HepG2 (cell line): ENCODE data around the gene SFTPB. TPM values are rescaled to one million over a fixed set of nuclear protein-coding genes. Genes with fewer than 3 reads are reported as not detected.
"Not testable (repeated sequence)": the region's sequence is repeated elsewhere in the genome, so short reads cannot be mapped to it uniquely, and the experiment has no call there.

Experiments used
- ATAC-seq: fragments of 200-7000 bp; cut with Tn5 transposase; 3 replicates; pipeline ENCODE4 v1.9.1; 2020; ENCODE audit warnings: mild to moderate bottlenecking, moderate library complexity
- BruUV-seq: library from RNA; stranded (reverse); fragments of 400-500 nt; replicated peaks from 2 replicates; lab custom pipeline; 2021; lab: Mats Ljungman, UMichigan
- CTCF ChIA-PET: fragments of 300-600 bp; formaldehyde crosslinking; extraction: SDS; loops from one replicate; lab custom pipeline; 2021; ENCODE audit warnings: low total read pairs, inconsistent platforms, low intra/inter-chr PET ratio; lab: Yijun Ruan, JAX
- POLR2A ChIA-PET: fragments of 350-600 bp; sonication (Branson Sonifier 250); formaldehyde crosslinking; loops from one replicate; lab custom pipeline; 2020; ENCODE audit warnings: antibody characterized with exemption, inconsistent platforms; lab: Yijun Ruan, JAX
- DNase-seq: peaks from one replicate; pipeline ENCODE4 v3.0.0-alpha.2; 2015; ENCODE audit warnings: low spot score
- FAIRE-seq: peaks from 3 replicates; lab custom pipeline; 2011; peaks lifted over from hg19 to GRCh38; lab: Jason Lieb, UNC
- H2AFZ ChIP-seq: one replicate; pipeline ENCODE4 v1.6.1; 2011; ENCODE audit warnings: low read length, inconsistent platforms
- H3K27ac ChIP-seq: fragments of 300-600 bp; 3 replicates; pipeline ENCODE4 v1.8.0; 2011; ENCODE audit warnings: mixed run types, mild to moderate bottlenecking, mixed read lengths, low read length, inconsistent platforms; ENCODE audit not compliant: insufficient read depth; ENCODE audit errors: extremely low read length
- H3K27me3 ChIP-seq, 2 experiments: fragments of 200-600 bp in 1 of 2; 2 replicates in 1 of 2; 3 replicates in 1 of 2; pipeline versions ENCODE4 v1.6.0 to v1.8.0; 2011; ENCODE audit warnings: low read length in 2 of 2, mild to moderate bottlenecking in 2 of 2, moderate library complexity in 2 of 2, inconsistent platforms in 1 of 2; ENCODE audit not compliant: insufficient read depth in 2 of 2, control insufficient read depth in 1 of 2
- H3K36me3 ChIP-seq, 2 experiments: fragments of 200-600 bp in 1 of 2; replicated peaks in 1 of 2; 2 replicates in 1 of 2; 3 replicates in 1 of 2; pipeline versions ENCODE4 v1.5.1 to v1.8.0; 2011; ENCODE audit warnings: low read length in 2 of 2, inconsistent platforms in 1 of 2; ENCODE audit not compliant: insufficient read depth in 2 of 2, control insufficient read depth in 1 of 2
- H3K4me1 ChIP-seq: 2 replicates; pipeline ENCODE4 v1.5.1; 2012; ENCODE audit warnings: low read length, inconsistent platforms; ENCODE audit not compliant: insufficient read depth
- H3K4me2 ChIP-seq: 2 replicates; pipeline ENCODE4 v1.6.0; 2011; ENCODE audit warnings: low read depth, low read length, inconsistent platforms
- H3K4me3 ChIP-seq, 3 experiments: fragments of 200-600 bp in 1 of 3; sonication (generic), shearing (Covaris generic) in 1 of 3; replicated peaks in 1 of 3; 2 replicates each; pipeline ENCODE4 v1.5.1; 2011 to 2016; ENCODE audit warnings: low read length in 3 of 3, inconsistent platforms in 2 of 3, low read depth in 2 of 3, mild to moderate bottlenecking in 2 of 3, control low read depth in 1 of 3, mixed read lengths in 1 of 3; ENCODE audit not compliant: insufficient read depth in 1 of 3
- H3K79me2 ChIP-seq: one replicate; pipeline ENCODE4 v1.6.1; 2011; ENCODE audit warnings: low read length, inconsistent platforms; ENCODE audit not compliant: insufficient read depth
- H3K9ac ChIP-seq: 2 replicates; pipeline ENCODE4 v1.6.0; 2011; ENCODE audit warnings: mild to moderate bottlenecking, low read depth, low read length, inconsistent platforms; ENCODE audit not compliant: insufficient read depth
- H3K9me3 ChIP-seq: 2 replicates; pipeline ENCODE4 v1.5.1; 2012; ENCODE audit warnings: mild to moderate bottlenecking, low read length
- H4K20me1 ChIP-seq: 2 replicates; pipeline ENCODE4 v1.6.0; 2011; ENCODE audit warnings: inconsistent platforms, mild to moderate bottlenecking, low read length, moderate library complexity; ENCODE audit not compliant: insufficient read depth
- HOXA7 ChIP-seq: sonication (generic); formaldehyde crosslinking; IDR thresholded peaks from 2 replicates; pipeline ENCODE4 v1.8.1; 2022; ENCODE audit warnings: mild to moderate bottlenecking, missing genetic modification reagents, moderate library complexity
- MED13 ChIP-seq: sonication (generic); formaldehyde crosslinking; IDR thresholded peaks from 2 replicates; pipeline ENCODE4 v1.5.0; 2020; ENCODE audit warnings: missing genetic modification reagents
- TBL1XR1 ChIP-seq: fragments of 150-350 bp; IDR thresholded peaks from 2 replicates; pipeline ENCODE4 v1.6.1; 2014; ENCODE audit warnings: borderline replicate concordance, low read length; ENCODE audit not compliant: partially characterized antibody
- ZNF460 ChIP-seq: sonication (generic); formaldehyde crosslinking; IDR thresholded peaks from 2 replicates; pipeline ENCODE4 v1.5.1; 2020; ENCODE audit warnings: missing genetic modification reagents, mild to moderate bottlenecking, borderline replicate concordance
- ZUFSP ChIP-seq: sonication (generic); formaldehyde crosslinking; IDR thresholded peaks from 2 replicates; pipeline ENCODE4 v1.9.0; 2021; ENCODE audit warnings: missing genetic modification reagents, mild to moderate bottlenecking, borderline replicate concordance
- WGBS: methylation state at CpG from one replicate; pipeline ENCODE4 v1.1.6; 2017; ENCODE audit warnings: low lambda C conversion rate; 5-methylcytosine and 5-hydroxymethylcytosine counted together
- in situ Hi-C: cut with HindIII; loops from 2 replicates; pipeline ENCODE4 v1.10.0; 2017; ENCODE audit warnings: low pct_unique_long_range_greater_than_20kb; ENCODE audit not compliant: extremely low pct_ligation_motif_present
- intact Hi-C: fragments of 100-400 bp; cut with micrococcal nuclease; formaldehyde crosslinking; loops from one replicate; pipeline ENCODE4 v1.10.0; 2022; ENCODE audit not compliant: unreplicated experiment
- polyA plus RNA-seq, 8 experiments: library from polyadenylated mRNA; depleted of rRNA in 3 of 8; stranded (reverse) in 7 of 8; unstranded in 1 of 8; fragments of >200 nt; fragmentation: Illumina TruSeq in 4 of 8; extraction: Trizol in 4 of 8; gene quantifications; 2 replicates each; pipeline versions ENCODE4 v1.2.1 to v1.2.3, GENCODE V29; 2011 to 2016; ENCODE audit warnings: low read depth in 4 of 8, missing spikeins in 1 of 8, mixed read lengths in 1 of 8; ENCODE audit not compliant: insufficient read depth in 1 of 8
- total RNA-seq, 5 experiments: library from RNA; depleted of rRNA; stranded (reverse); fragments of >200 nt; fragmentation: Illumina TruSeq; extraction: Trizol; gene quantifications; 2 replicates each; pipeline ENCODE4 v1.2.3, GENCODE V29; 2016; ENCODE audit warnings: low read depth in 1 of 5

Gene SFTPB
- total and polyA plus RNA-seq, 2 of the 13 experiments (the other 11 are each of a cell fraction or from before 2014, with no cell fraction given) = not detected

GRCh38 chr2:85660725-85661124 lies 7.3 kb downstream of the SFTPB start (continued):
- no peak for TF ChIP-seq ZUFSP (CRISPR knock-in tag)

GRCh38 chr2:85660301-85660700 lies 7.7 kb downstream of the SFTPB start:
- BruUV-seq, in situ Hi-C loops, H3K9ac ChIP-seq, intact Hi-C loops, H3K79me2 ChIP-seq, DNase-seq, H3K27ac ChIP-seq, H2AFZ ChIP-seq, ATAC-seq, H3K36me3 ChIP-seq, CTCF ChIA-PET, POLR2A ChIA-PET, H3K27me3 ChIP-seq, H3K4me3 ChIP-seq, FAIRE-seq, H3K9me3 ChIP-seq, H4K20me1 ChIP-seq, H3K4me2 ChIP-seq: not testable (repeated sequence)
- WGBS = 95% methylated on average over 11 of the region's 11 CpGs
- peaks cover 12% of the 10 kb centered on the region for H3K4me1 ChIP-seq

GRCh38 chr2:85659324-85659981 lies 8.5 kb downstream of the SFTPB start:
- POLR2A ChIA-PET = no interaction called here
- DNase-seq (no peak), ATAC-seq (no peak)
- BruUV-seq = no TSS peak
- intact Hi-C loops (no loop called here), in situ Hi-C loops (no loop called here)
- Histone ChIP-seq H3K27ac (no peak overlapping the region), H3K36me3 (peaks cover 0 to 3% of the 10 kb centered on the region in 2 experiments; a peak in 1 of 5 replicates), H3K9me3 (no peaks in the 10 kb centered on the region), H3K4me2 (no peak overlapping the region), H4K20me1 (no peaks in the 10 kb centered on the region), H2AFZ (no peak overlapping the region)
- WGBS = 90% methylated on average over 12 of the region's 13 CpGs
- TF ChIP-seq MED13 (CRISPR knock-in tag) (no peak), HOXA7 (CRISPR knock-in tag) (no peak), ZNF460 (CRISPR knock-in tag) (no peak), TBL1XR1 (no peak)
- TF ChIP-seq, all 625 proteins: peak for 0
- H3K9ac ChIP-seq = no peak overlapping the region
- H3K27me3 ChIP-seq = no peaks in the 10 kb centered on the region
- H3K4me1 ChIP-seq = peaks cover 4% of the 10 kb centered on the region
- H3K4me3 ChIP-seq = no peak overlapping the region
- FAIRE-seq = no peak
- H3K79me2 ChIP-seq = no peaks in the 10 kb centered on the region
- CTCF ChIA-PET = no interaction called here

- ATAC-seq, H3K4me3 ChIP-seq, in situ Hi-C loops, H3K27me3 ChIP-seq, H3K4me2 ChIP-seq, H3K27ac ChIP-seq, BruUV-seq, H3K79me2 ChIP-seq, DNase-seq, H3K9ac ChIP-seq, CTCF ChIA-PET, H2AFZ ChIP-seq, FAIRE-seq, intact Hi-C loops, H4K20me1 ChIP-seq, H3K4me1 ChIP-seq, H3K9me3 ChIP-seq: not testable (repeated sequence)
- peaks cover 0 to 12% of the 10 kb centered on the region in 2 experiments; a peak in 3 of 5 replicates for H3K36me3 ChIP-seq
- WGBS = 95% methylated on average over 4 of the region's 4 CpGs
- POLR2A ChIA-PET = interaction anchor here (0.6 kb wide), 1 partner anchor 54 kb away, joined by 3 read pairs; no protein-coding TSS in a partner anchor
Observed at GRCh38 chr2:85657399-85657798, 10.6 kb downstream of the SFTPB start.
